ENCODE data around the gene TMEM131.

GRCh38 chr2:97722227-97722626, 273.5 kb downstream of the TMEM131 start:
- TF ChIP-seq CTCF (IDR thresholded peaks at IDR 0.05), result no peak
- TF ChIP-seq POLR2A (IDR thresholded peaks at IDR 0.05), result no peak
- no peak for TF ChIP-seq EP300 (IDR thresholded peaks at IDR 0.05)
